ENCODE measurements around the gene SLC22A4. TPM values are rescaled to one million over a fixed set of nuclear protein-coding genes. Genes with fewer than 3 reads are reported as not detected.

Gene SLC22A4
- total RNA-seq, 1 donor from 2014 or later, result 1.8 TPM

DNA sequence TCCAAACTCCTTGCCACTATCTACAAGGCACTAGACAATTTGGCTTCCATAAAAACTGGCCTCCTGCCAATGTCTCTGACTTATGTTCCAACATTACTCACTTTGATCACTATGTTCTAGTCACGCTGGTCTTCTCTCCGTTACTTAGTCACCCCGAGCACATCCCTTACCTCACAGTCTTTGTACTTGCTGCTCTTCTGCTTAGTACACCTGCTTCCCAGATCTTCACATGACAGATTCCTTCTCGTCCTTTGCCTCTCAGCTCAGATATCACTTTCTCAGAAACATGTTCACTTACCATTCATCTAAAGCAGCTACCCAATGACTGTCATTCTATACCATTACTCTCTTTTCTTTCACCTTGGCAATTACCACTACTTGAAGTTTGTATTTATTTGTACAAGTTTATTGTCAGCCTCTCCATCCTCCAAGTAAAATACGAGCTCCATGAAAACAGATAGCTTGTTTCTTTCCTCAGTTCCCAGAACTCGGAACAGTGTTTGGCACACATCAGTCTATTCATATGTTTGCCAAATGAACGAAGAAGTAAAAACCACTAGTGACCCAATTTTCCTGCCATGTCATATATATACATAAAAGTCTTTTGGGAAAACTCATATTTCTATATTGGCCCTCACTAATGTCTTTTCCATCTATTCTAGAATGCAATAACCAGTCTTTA, 69.4 kb downstream of the SLC22A4 start:
- peaks cover 1% of the 10 kb centered on the region for H3K36me3 ChIP-seq (ENCODE audit: control insufficient read depth, insufficient read depth, low read length)
- H3K27me3 ChIP-seq (ENCODE audit: control insufficient read depth, insufficient read depth, low read length), result no peaks in the 10 kb centered on the region
- DNase-seq (ENCODE audit: low read depth), result peak; percentile 91
- TF ChIP-seq, protein P1, sequence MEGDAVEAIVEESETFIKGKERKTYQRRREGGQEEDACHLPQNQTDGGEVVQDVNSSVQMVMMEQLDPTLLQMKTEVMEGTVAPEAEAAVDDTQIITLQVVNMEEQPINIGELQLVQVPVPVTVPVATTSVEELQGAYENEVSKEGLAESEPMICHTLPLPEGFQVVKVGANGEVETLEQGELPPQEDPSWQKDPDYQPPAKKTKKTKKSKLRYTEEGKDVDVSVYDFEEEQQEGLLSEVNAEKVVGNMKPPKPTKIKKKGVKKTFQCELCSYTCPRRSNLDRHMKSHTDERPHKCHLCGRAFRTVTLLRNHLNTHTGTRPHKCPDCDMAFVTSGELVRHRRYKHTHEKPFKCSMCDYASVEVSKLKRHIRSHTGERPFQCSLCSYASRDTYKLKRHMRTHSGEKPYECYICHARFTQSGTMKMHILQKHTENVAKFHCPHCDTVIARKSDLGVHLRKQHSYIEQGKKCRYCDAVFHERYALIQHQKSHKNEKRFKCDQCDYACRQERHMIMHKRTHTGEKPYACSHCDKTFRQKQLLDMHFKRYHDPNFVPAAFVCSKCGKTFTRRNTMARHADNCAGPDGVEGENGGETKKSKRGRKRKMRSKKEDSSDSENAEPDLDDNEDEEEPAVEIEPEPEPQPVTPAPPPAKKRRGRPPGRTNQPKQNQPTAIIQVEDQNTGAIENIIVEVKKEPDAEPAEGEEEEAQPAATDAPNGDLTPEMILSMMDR (IDR thresholded peaks at IDR 0.05; ENCODE audit: insufficient read depth, low read length, poor library complexity, severe bottlenecking), result no peak
- no peak overlapping the region for H3K4me3 ChIP-seq (ENCODE audit: low read depth, low read length)

DNA sequence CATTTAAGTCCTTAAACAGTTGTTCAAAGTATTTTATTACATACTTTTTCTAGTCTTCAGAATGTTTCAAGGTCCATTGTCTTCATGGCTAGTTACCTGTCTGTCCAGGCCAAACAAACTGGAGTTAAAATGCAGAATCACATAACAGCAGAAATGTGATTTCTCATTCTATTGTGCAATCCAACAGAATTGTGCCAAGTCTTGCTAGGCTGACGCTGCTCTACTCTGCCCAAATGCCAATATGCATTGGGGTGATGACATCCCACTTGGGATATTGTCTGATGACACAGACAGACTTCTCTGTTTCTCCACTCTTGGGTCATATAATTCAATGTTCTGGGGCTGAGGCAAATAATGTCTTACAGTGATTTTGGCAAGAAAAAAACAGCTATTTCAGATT, 70.1 kb downstream of the SLC22A4 start:
- Histone ChIP-seq H3K27me3 (ENCODE audit: control insufficient read depth, insufficient read depth, low read length) (no peaks in the 10 kb centered on the region), H3K36me3 (ENCODE audit: control insufficient read depth, insufficient read depth, low read length) (peaks cover 1% of the 10 kb centered on the region), H3K4me3 (ENCODE audit: low read depth, low read length) (no peak overlapping the region)
- TF ChIP-seq, protein P1 (IDR thresholded peaks at IDR 0.05; ENCODE audit: insufficient read depth, low read length, poor library complexity, severe bottlenecking), result no peak
- no peak for DNase-seq (ENCODE audit: low read depth)

DNA sequence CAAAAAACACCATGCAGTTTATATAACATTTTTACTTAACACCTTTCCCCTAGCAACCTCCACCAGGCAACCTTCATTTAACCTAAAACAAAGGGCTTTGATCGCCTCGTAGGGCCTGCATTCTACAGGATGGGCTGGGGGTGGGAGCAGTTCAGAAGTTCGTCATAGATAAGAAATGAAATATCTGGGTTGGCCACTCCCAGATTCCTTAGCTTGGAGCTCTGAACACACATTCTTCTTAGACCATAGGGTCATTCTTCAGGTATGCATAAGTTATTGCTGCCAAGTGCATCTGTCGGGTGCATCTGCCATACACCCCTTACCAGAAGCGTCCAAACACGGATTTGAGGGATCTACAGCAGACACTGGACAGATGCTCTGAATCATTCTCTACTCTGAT, 71.0 kb downstream of the SLC22A4 start:
- TF ChIP-seq, protein P1 (IDR thresholded peaks at IDR 0.05; ENCODE audit: insufficient read depth, low read length, poor library complexity, severe bottlenecking), result no peak
- H3K27me3 ChIP-seq (ENCODE audit: control insufficient read depth, insufficient read depth, low read length), result no peaks in the 10 kb centered on the region
- no peak overlapping the region for H3K4me3 ChIP-seq (ENCODE audit: low read depth, low read length)
- no peak for DNase-seq (ENCODE audit: low read depth)
- peaks cover 1% of the 10 kb centered on the region for H3K36me3 ChIP-seq (ENCODE audit: control insufficient read depth, insufficient read depth, low read length)

DNA sequence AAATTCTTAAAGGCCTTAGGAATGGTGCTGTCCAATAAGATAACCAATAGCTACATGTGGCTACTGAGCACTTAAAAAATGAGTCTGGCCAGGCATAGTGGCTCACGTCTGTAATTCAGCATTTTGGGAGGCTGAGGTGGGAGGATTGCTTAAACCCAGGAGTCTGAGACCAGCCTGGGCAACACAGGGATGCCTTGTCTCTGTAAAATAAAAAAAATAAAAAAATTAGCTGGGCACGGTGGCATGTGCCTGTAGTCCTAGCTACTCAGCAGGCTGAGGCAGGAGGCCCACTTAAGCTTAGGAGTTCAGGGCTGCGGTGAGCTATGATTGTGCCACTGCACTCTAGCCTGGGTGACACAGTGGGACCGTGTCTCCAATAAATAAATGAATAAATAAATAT, 74.0 kb downstream of the SLC22A4 start:
- no peak for DNase-seq (ENCODE audit: low read depth)
- H3K4me3 ChIP-seq (ENCODE audit: low read depth, low read length), result no peak overlapping the region
- TF ChIP-seq, protein P1 (IDR thresholded peaks at IDR 0.05; ENCODE audit: insufficient read depth, low read length, poor library complexity, severe bottlenecking), result no peak

DNA sequence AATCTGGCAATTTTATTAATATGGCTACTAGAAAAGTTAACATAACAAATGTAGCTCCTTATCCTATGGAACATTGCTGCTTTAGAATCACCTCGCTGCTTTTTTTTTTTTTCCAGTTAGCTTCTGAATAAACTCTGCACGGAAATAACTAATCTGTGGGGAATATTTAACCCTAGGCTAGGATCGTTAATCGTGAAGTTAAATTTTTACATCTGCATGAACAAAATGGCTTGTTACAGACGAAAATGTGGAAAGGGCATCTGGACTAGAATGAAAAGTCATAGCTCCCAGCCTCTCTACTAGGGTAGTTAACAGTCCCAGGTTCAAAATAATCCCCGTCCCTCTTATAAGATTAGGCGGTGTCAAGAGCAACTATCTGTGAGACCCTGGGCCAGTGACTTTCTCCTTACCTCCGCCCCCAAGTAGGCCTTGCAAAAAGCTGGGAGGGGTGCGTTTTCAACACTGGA, 74.8 kb downstream of the SLC22A4 start:
- Histone ChIP-seq H3K4me3 (ENCODE audit: low read depth, low read length) (peak overlapping the region; percentile 62), H3K27me3 (ENCODE audit: control insufficient read depth, insufficient read depth, low read length) (no peaks in the 10 kb centered on the region), H3K36me3 (ENCODE audit: control insufficient read depth, insufficient read depth, low read length) (no peaks in the 10 kb centered on the region)
- TF ChIP-seq, protein P1 (IDR thresholded peaks at IDR 0.05; ENCODE audit: insufficient read depth, low read length, poor library complexity, severe bottlenecking), result no peak
- DNase-seq (ENCODE audit: low read depth), result no peak

More for the DNA sequence above, 74.0 kb downstream of the SLC22A4 start:
- no peaks in the 10 kb centered on the region for H3K27me3 ChIP-seq (ENCODE audit: control insufficient read depth, insufficient read depth, low read length)
- no peaks in the 10 kb centered on the region for H3K36me3 ChIP-seq (ENCODE audit: control insufficient read depth, insufficient read depth, low read length)
